Measurements from ENCODE around the gene ZSWIM2. TPM values are rescaled to one million over a fixed set of nuclear protein-coding genes. Genes with fewer than 3 reads are reported as not detected.

ZSWIM2 gene
- total and polyA plus RNA-seq, 2 of the 4 experiments (the other 2 are of a cell fraction), result 0.09 TPM; not detected in 1

DNA sequence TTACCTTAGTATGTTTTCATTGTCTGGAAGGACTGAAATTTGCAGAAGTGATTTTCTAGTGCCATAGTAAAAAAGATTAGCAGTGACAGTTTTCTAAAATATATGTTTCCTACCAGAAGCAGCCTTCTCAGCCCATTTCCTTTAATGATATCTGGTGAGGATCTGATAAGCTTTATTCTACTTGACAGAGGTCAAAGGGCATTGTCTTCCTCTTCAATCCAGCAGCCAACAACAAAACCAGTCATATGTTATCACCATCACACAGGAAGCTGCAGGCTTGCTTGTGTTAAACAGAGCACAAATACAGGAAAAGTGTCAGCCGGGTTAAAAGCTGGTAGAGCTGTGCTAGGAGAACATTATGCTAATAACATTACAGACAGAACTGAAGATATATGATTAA is 35.6 kb upstream of the ZSWIM2 start:
- H3K56ac ChIP-seq (ENCODE audit: extremely low read depth, insufficient read depth, low read length), result no peak overlapping the region
- no CpG with 5 or more reads among the region's 1 CpG for WGBS, 2 experiments (ENCODE audit: extremely low coverage in 2 of 2, insufficient read length in 1 of 2)
- no peak overlapping the region for H2AK5ac ChIP-seq (ENCODE audit: low read depth, low read length)
- no peaks in the 10 kb centered on the region for H3K27me3 ChIP-seq (ENCODE audit: control insufficient read depth, insufficient read depth, low read length)
- no peak overlapping the region for H3K14ac ChIP-seq (replicated peaks; ENCODE audit: low read depth, low read length)
- H3K4me3 ChIP-seq (ENCODE audit: insufficient read depth, low read depth, low read length), result no peak overlapping the region
- no peak for DNase-seq
- no peak overlapping the region for H3K23ac ChIP-seq (ENCODE audit: low read depth, low read length)
- no peaks in the 10 kb centered on the region for H3K9me3 ChIP-seq (ENCODE audit: control insufficient read depth, insufficient read depth, low read length)
- ChIA-PET CTCF (no interaction called here), POLR2A (ENCODE audit: unreplicated experiment) (no interaction called here)
- H4K91ac ChIP-seq (ENCODE audit: insufficient read depth, low read depth, low read length), result no peak overlapping the region
- no peak overlapping the region for H4K5ac ChIP-seq (ENCODE audit: low read depth, low read length)
- H3K9ac ChIP-seq (ENCODE audit: low read depth, low read length), result no peak overlapping the region
- H3K27ac ChIP-seq (ENCODE audit: insufficient read depth, low read length), result no peak overlapping the region
- no peaks in the 10 kb centered on the region for H4K20me1 ChIP-seq (ENCODE audit: insufficient read depth, low read length)
- no peak overlapping the region for H4K8ac ChIP-seq (ENCODE audit: low read depth in 2 of 2, low read length in 2 of 2)
- no peak overlapping the region for H2BK20ac ChIP-seq (ENCODE audit: low read depth, low read length)
- no peak overlapping the region for H3K4me2 ChIP-seq (ENCODE audit: low read depth, low read length)
- TF ChIP-seq POLR2A (IDR thresholded peaks at IDR 0.05; ENCODE audit: low read depth, low read length), result no peak
- TF ChIP-seq RCOR1 (IDR thresholded peaks at IDR 0.05; ENCODE audit: insufficient replicate concordance, low read length), result no peak
- TF ChIP-seq RAD21 (IDR thresholded peaks at IDR 0.05; ENCODE audit: low read length), result no peak
- TF ChIP-seq, protein P1, sequence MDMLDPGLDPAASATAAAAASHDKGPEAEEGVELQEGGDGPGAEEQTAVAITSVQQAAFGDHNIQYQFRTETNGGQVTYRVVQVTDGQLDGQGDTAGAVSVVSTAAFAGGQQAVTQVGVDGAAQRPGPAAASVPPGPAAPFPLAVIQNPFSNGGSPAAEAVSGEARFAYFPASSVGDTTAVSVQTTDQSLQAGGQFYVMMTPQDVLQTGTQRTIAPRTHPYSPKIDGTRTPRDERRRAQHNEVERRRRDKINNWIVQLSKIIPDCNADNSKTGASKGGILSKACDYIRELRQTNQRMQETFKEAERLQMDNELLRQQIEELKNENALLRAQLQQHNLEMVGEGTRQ (IDR thresholded peaks at IDR 0.05; ENCODE audit: low read depth, low read length), result no peak
- no peak for TF ChIP-seq MXI1 (IDR thresholded peaks at IDR 0.05; ENCODE audit: borderline replicate concordance, low read depth, low read length)
- TF ChIP-seq, protein P2, sequence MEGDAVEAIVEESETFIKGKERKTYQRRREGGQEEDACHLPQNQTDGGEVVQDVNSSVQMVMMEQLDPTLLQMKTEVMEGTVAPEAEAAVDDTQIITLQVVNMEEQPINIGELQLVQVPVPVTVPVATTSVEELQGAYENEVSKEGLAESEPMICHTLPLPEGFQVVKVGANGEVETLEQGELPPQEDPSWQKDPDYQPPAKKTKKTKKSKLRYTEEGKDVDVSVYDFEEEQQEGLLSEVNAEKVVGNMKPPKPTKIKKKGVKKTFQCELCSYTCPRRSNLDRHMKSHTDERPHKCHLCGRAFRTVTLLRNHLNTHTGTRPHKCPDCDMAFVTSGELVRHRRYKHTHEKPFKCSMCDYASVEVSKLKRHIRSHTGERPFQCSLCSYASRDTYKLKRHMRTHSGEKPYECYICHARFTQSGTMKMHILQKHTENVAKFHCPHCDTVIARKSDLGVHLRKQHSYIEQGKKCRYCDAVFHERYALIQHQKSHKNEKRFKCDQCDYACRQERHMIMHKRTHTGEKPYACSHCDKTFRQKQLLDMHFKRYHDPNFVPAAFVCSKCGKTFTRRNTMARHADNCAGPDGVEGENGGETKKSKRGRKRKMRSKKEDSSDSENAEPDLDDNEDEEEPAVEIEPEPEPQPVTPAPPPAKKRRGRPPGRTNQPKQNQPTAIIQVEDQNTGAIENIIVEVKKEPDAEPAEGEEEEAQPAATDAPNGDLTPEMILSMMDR (conservative IDR thresholded peaks at IDR 0.05; ENCODE audit: low read depth, low read length), result no peak
- TF ChIP-seq CEBPB (IDR thresholded peaks at IDR 0.05; ENCODE audit: low read depth, low read length), result no peak
- H3K79me1 ChIP-seq (ENCODE audit: low read depth in 1 of 2, low read length in 2 of 2), result no peaks in the 10 kb centered on the region
- H3K36me3 ChIP-seq (ENCODE audit: control insufficient read depth, insufficient read depth, low read length), result no peaks in the 10 kb centered on the region
- no peak overlapping the region for H2BK5ac ChIP-seq (ENCODE audit: low read depth, low read length, poor library complexity, severe bottlenecking)
- no peak for ATAC-seq (ENCODE audit: low read depth)
- H2AK9ac ChIP-seq (replicated peaks; ENCODE audit: low read depth, low read length, poor library complexity), result no peak overlapping the region
- H3K4ac ChIP-seq (ENCODE audit: low read depth, low read length), result no peak overlapping the region
- in situ Hi-C loops (cut with MboI; ENCODE audit: low sequenced_read_pairs), result no loop called here
- no TSS peak for BruUV-seq (replicated peaks)
- no peaks in the 10 kb centered on the region for H3K9me1 ChIP-seq (ENCODE audit: insufficient read depth, low read length)
- no peak overlapping the region for H2AFZ ChIP-seq (replicated peaks; ENCODE audit: low read length, poor library complexity)
- no peak overlapping the region for H2BK120ac ChIP-seq (ENCODE audit: low read depth, low read length)
- no peaks in the 10 kb centered on the region for H3K4me1 ChIP-seq (ENCODE audit: control insufficient read depth, insufficient read depth, low read length)
- no peak overlapping the region for H3K18ac ChIP-seq (ENCODE audit: low read depth, low read length)
- H2BK15ac ChIP-seq (ENCODE audit: low read depth, low read length), result no peak overlapping the region
- dilution Hi-C loops (cut with HindIII; ENCODE audit: low sequenced_read_pairs, unreplicated experiment), result no loop called here
- intact Hi-C loops (cut with micrococcal nuclease), result no loop called here
